ENCODE data around the gene ZNF143. TPM values are rescaled to one million over a fixed set of nuclear protein-coding genes. Genes with fewer than 3 reads are reported as not detected.
"Not testable (repeated sequence)": the region's sequence is repeated elsewhere in the genome, so short reads cannot be mapped to it uniquely, and the experiment has no call there.

Gene ZNF143
- total RNA-seq, 1 donor from 2014 or later = 19.2 TPM

GRCh38 chr11:9506489-9507276 lies 45.9 kb downstream of the ZNF143 start:
- peak; percentile 38 for DNase-seq (ENCODE audit: low read depth)
- Histone ChIP-seq H3K4me3 (ENCODE audit: low read depth, low read length) (no peak overlapping the region), H3K36me3 (ENCODE audit: control insufficient read depth, insufficient read depth, low read length) (no peaks in the 10 kb centered on the region)

GRCh38 chr11:9507277-9507580 lies 46.4 kb downstream of the ZNF143 start:
- Histone ChIP-seq H3K4me3 (ENCODE audit: low read depth, low read length) (no peak overlapping the region), H3K27me3 (ENCODE audit: control insufficient read depth, insufficient read depth, low read length) (no peaks in the 10 kb centered on the region), H3K36me3 (ENCODE audit: control insufficient read depth, insufficient read depth, low read length) (no peaks in the 10 kb centered on the region)
- no peak for DNase-seq (ENCODE audit: low read depth)
- no peak for TF ChIP-seq CTCF (IDR thresholded peaks at IDR 0.05; ENCODE audit: insufficient read depth, low read length, poor library complexity, severe bottlenecking)

More at GRCh38 chr11:9506489-9507276, 45.9 kb downstream of the ZNF143 start:
- no peaks in the 10 kb centered on the region for H3K27me3 ChIP-seq (ENCODE audit: control insufficient read depth, insufficient read depth, low read length)
- TF ChIP-seq CTCF (IDR thresholded peaks at IDR 0.05; ENCODE audit: insufficient read depth, low read length, poor library complexity, severe bottlenecking) = peak; percentile 86

- no peak for DNase-seq (ENCODE audit: low read depth)
- no peaks in the 10 kb centered on the region for H3K36me3 ChIP-seq (ENCODE audit: control insufficient read depth, insufficient read depth, low read length)
These were observed 48.2 kb downstream of the ZNF143 start for GRCh38 chr11:9509041-9509440.

GRCh38 chr11:9512370-9513019 lies 51.7 kb downstream of the ZNF143 start:
- TF ChIP-seq CTCF (IDR thresholded peaks at IDR 0.05; ENCODE audit: insufficient read depth, low read length, poor library complexity, severe bottlenecking) = no peak
- no peaks in the 10 kb centered on the region for H3K36me3 ChIP-seq (ENCODE audit: control insufficient read depth, insufficient read depth, low read length)
- no peak for DNase-seq (ENCODE audit: low read depth)
- H3K27me3 ChIP-seq (ENCODE audit: control insufficient read depth, insufficient read depth, low read length) = no peaks in the 10 kb centered on the region
- no peak overlapping the region for H3K4me3 ChIP-seq (ENCODE audit: low read depth, low read length)

More at GRCh38 chr11:9509041-9509440, 48.2 kb downstream of the ZNF143 start:
- no peaks in the 10 kb centered on the region for H3K27me3 ChIP-seq (ENCODE audit: control insufficient read depth, insufficient read depth, low read length)
- TF ChIP-seq CTCF (IDR thresholded peaks at IDR 0.05; ENCODE audit: insufficient read depth, low read length, poor library complexity, severe bottlenecking) = no peak
- no peak overlapping the region for H3K4me3 ChIP-seq (ENCODE audit: low read depth, low read length)

GRCh38 chr11:9514576-9514975 lies 53.8 kb downstream of the ZNF143 start:
- not testable (repeated sequence) for H3K27me3 ChIP-seq (ENCODE audit: control insufficient read depth, insufficient read depth, low read length); DNase-seq (ENCODE audit: low read depth); H3K36me3 ChIP-seq (ENCODE audit: control insufficient read depth, insufficient read depth, low read length); H3K4me3 ChIP-seq (ENCODE audit: low read depth, low read length)

GRCh38 chr11:9516113-9516512 lies 55.3 kb downstream of the ZNF143 start:
- no peaks in the 10 kb centered on the region for H3K27me3 ChIP-seq (ENCODE audit: control insufficient read depth, insufficient read depth, low read length)
- DNase-seq (ENCODE audit: low read depth) = no peak
- H3K4me3 ChIP-seq (ENCODE audit: low read depth, low read length) = no peak overlapping the region
- TF ChIP-seq CTCF (IDR thresholded peaks at IDR 0.05; ENCODE audit: insufficient read depth, low read length, poor library complexity, severe bottlenecking) = no peak
- no peaks in the 10 kb centered on the region for H3K36me3 ChIP-seq (ENCODE audit: control insufficient read depth, insufficient read depth, low read length)
